SU-DHL-6 (cell line): ENCODE results near the gene TDRD9.

ENCODE experiments used
- H2AFZ ChIP-seq: fragments of 200-600 bp; sonication (generic); 2 replicates; pipeline ENCODE4 v1.6.1; 2014; ENCODE audit warnings: low read depth, mild to moderate bottlenecking, moderate library complexity, mixed read lengths, antibody characterized with exemption, low read length; ENCODE audit not compliant: severe bottlenecking
- H3F3A ChIP-seq: fragments of 200-600 bp; shearing (Covaris generic); 2 replicates; pipeline ENCODE4 v1.6.0; 2016; ENCODE audit warnings: antibody characterized with exemption, mild to moderate bottlenecking; ENCODE audit not compliant: insufficient read depth
- H3K27ac ChIP-seq: fragments of 200-600 bp; sonication (generic); 2 replicates; pipeline ENCODE4 v1.5.1; 2016; ENCODE audit warnings: low read depth, mild to moderate bottlenecking, low read length, moderate library complexity, mixed read lengths
- H3K27me3 ChIP-seq: fragments of 200-600 bp; sonication (generic), shearing (Covaris generic); 2 replicates; pipeline ENCODE4 v1.6.0; 2014; ENCODE audit warnings: mild to moderate bottlenecking, low read length
- H3K36me3 ChIP-seq: fragments of 200-600 bp; sonication (generic); 2 replicates; pipeline ENCODE4 v1.6.1; 2014; ENCODE audit warnings: mild to moderate bottlenecking, low read length, mixed read lengths
- H3K4me2 ChIP-seq: fragments of 300-600, 200-600 bp; shearing (Covaris generic), sonication (generic); 2 replicates; pipeline ENCODE4 v1.6.0; 2014; ENCODE audit warnings: low read length, low read depth, mild to moderate bottlenecking; ENCODE audit not compliant: poor library complexity, severe bottlenecking
- H3K4me3 ChIP-seq: fragments of 200-600 bp; sonication (generic); 2 replicates; pipeline ENCODE4 v1.5.1; 2014; ENCODE audit warnings: antibody characterized with exemption, low read length, mild to moderate bottlenecking, mixed read lengths; ENCODE audit not compliant: insufficient read depth, poor library complexity, severe bottlenecking
- H3K79me2 ChIP-seq: fragments of 200-600 bp; sonication (generic); 2 replicates; pipeline ENCODE4 v1.6.1; 2014; ENCODE audit warnings: mild to moderate bottlenecking, low read length, moderate library complexity; ENCODE audit not compliant: insufficient read depth
- H3K9ac ChIP-seq: fragments of 200-600 bp; sonication (generic); 2 replicates; pipeline ENCODE4 v1.7.0; 2014; ENCODE audit warnings: mild to moderate bottlenecking, low read length
- H3K9me2 ChIP-seq: fragments of 200-600 bp; sonication (generic); replicated peaks from 2 replicates; pipeline ENCODE4 v1.6.1; 2014; ENCODE audit warnings: low read length; ENCODE audit not compliant: insufficient read depth
- H3K9me3 ChIP-seq: fragments of 200-600 bp; sonication (generic); 2 replicates; pipeline ENCODE4 v1.6.1; 2014; ENCODE audit warnings: low read length, mixed read lengths; ENCODE audit not compliant: insufficient read depth
- H4K20me1 ChIP-seq: fragments of 200-600 bp; sonication (generic); 2 replicates; pipeline ENCODE4 v1.6.1; 2014; ENCODE audit warnings: low read depth, mild to moderate bottlenecking, antibody characterized with exemption, low read length, moderate library complexity, mixed read lengths
- EZH2phosphoT487 ChIP-seq: fragments of 200-600 bp; sonication (generic), shearing (Covaris generic); conservative IDR thresholded peaks from 2 replicates; pipeline ENCODE4 v1.6.1; 2018; ENCODE audit warnings: mild to moderate bottlenecking, antibody characterized with exemption, low read length, moderate library complexity, mixed read lengths
- TF ChIP-seq, protein P1 (sequence below): fragments of 200-600 bp; sonication (generic); IDR thresholded peaks from one replicate; pipeline ENCODE4 v1.5.1; 2017; ENCODE audit warnings: antibody characterized with exemption, mild to moderate bottlenecking, low read length, moderate library complexity; ENCODE audit not compliant: insufficient read depth, poor library complexity, severe bottlenecking

TDRD9 gene

DNA sequence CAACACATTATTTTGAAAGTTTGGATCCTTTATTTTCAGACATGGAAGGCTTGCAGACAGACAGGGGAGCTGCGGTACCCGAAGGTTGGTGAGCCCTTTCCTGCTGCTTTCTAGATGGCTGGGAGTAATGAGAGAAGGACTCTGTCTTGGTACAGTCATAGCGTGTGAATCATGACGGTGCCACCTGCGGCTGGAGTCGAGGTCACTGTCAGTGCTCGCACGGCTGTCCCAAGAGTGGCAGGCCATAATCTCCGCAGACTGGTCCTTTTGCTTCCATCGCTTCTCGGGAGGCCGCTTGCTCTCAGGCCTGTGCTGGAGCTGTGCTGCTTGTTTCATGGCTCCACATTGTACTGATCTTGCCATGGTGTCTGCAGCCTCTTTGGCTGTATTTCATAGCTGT lies 78.9 kb downstream of the TDRD9 start:
- H3K9ac ChIP-seq, result no peak overlapping the region
- no peak overlapping the region for H3K4me2 ChIP-seq
- H3K27ac ChIP-seq, result no peak overlapping the region
- H3K36me3 ChIP-seq, result no peaks in the 10 kb centered on the region
- H3K9me2 ChIP-seq, result no peaks in the 10 kb centered on the region
- H3K4me3 ChIP-seq, result no peak overlapping the region
- H4K20me1 ChIP-seq, result no peaks in the 10 kb centered on the region
- H3K9me3 ChIP-seq, result no peaks in the 10 kb centered on the region
- H3K79me2 ChIP-seq, result no peaks in the 10 kb centered on the region
- H3K27me3 ChIP-seq, result no peaks in the 10 kb centered on the region
- TF ChIP-seq EZH2phosphoT487, result no peak
- TF ChIP-seq, protein P1, sequence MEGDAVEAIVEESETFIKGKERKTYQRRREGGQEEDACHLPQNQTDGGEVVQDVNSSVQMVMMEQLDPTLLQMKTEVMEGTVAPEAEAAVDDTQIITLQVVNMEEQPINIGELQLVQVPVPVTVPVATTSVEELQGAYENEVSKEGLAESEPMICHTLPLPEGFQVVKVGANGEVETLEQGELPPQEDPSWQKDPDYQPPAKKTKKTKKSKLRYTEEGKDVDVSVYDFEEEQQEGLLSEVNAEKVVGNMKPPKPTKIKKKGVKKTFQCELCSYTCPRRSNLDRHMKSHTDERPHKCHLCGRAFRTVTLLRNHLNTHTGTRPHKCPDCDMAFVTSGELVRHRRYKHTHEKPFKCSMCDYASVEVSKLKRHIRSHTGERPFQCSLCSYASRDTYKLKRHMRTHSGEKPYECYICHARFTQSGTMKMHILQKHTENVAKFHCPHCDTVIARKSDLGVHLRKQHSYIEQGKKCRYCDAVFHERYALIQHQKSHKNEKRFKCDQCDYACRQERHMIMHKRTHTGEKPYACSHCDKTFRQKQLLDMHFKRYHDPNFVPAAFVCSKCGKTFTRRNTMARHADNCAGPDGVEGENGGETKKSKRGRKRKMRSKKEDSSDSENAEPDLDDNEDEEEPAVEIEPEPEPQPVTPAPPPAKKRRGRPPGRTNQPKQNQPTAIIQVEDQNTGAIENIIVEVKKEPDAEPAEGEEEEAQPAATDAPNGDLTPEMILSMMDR, result no peak
- H3F3A ChIP-seq, result no peaks in the 10 kb centered on the region
- H2AFZ ChIP-seq, result no peak overlapping the region

DNA sequence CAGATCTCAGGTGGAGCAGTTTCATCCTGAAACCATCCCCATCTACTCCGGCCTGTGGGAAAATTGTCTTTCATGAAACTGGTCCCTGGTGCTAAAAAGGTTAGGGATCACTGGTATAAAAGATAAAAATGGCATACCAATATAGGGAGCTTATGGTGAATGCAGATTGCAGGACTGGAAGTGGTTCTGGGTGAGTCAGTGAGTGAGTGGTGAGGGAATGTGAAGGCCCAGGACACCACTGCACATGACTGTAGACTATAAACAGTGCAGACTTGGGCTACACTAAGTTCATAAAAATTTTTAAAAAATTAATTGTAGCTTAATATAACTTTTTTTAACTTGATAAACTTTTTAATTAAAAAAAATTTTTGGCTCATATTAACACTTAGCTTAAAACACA lies 81.0 kb downstream of the TDRD9 start:
- H3K4me3 ChIP-seq, result no peak overlapping the region
- H3K27me3 ChIP-seq, result no peaks in the 10 kb centered on the region
- H3K4me2 ChIP-seq, result no peak overlapping the region
- no peak overlapping the region for H2AFZ ChIP-seq
- no peaks in the 10 kb centered on the region for H3K9me3 ChIP-seq
- H3F3A ChIP-seq, result no peaks in the 10 kb centered on the region
- H3K27ac ChIP-seq, result no peak overlapping the region
- H3K79me2 ChIP-seq, result no peaks in the 10 kb centered on the region
- no peaks in the 10 kb centered on the region for H3K9me2 ChIP-seq
- TF ChIP-seq, protein P1, result no peak
- TF ChIP-seq EZH2phosphoT487, result no peak
- no peak overlapping the region for H3K9ac ChIP-seq
- H3K36me3 ChIP-seq, result no peaks in the 10 kb centered on the region
- H4K20me1 ChIP-seq, result no peaks in the 10 kb centered on the region

DNA sequence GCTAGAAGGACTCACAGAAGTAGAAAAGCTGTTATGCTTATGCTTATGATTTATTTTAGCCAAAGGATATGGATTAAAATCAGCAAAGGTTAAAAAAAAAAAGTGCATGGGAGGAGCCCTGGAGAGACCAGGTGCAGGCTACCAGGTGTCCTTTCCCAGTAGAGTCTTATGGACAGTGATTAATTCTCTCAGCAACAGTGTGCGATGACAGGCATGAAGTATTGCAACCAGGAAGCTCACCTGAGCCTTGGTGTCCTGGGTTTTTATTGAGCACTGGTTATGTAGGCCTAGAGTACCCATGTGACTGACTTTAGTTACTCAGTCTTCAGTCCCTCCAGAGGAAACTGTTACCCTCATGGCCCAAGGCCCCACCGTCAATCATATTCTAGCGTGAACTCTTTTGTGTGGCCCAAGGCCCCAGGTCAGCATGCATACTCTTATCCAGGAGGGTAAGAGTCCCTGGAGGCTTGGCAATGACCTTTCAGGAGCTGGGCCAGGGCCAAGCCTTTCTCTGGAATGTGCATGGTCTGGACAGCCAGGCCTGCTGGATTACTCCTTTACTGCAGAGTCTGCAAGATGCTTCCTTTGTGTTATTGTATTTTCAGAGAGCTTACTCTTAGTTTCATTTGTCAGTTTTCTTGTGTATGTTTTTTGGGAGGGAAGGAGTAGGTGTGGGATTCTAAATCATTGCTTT lies 83.7 kb downstream of the TDRD9 start:
- H4K20me1 ChIP-seq, result no peaks in the 10 kb centered on the region
- H3K4me2 ChIP-seq, result no peak overlapping the region
- no peaks in the 10 kb centered on the region for H3K9me3 ChIP-seq
- H3K27ac ChIP-seq, result no peak overlapping the region
- no peaks in the 10 kb centered on the region for H3F3A ChIP-seq
- no peaks in the 10 kb centered on the region for H3K27me3 ChIP-seq
- no peak overlapping the region for H2AFZ ChIP-seq
- no peaks in the 10 kb centered on the region for H3K36me3 ChIP-seq
- H3K4me3 ChIP-seq, result no peak overlapping the region
- no peaks in the 10 kb centered on the region for H3K79me2 ChIP-seq
- no peaks in the 10 kb centered on the region for H3K9me2 ChIP-seq
- TF ChIP-seq, protein P1, result no peak
- no peak for TF ChIP-seq EZH2phosphoT487
- H3K9ac ChIP-seq, result no peak overlapping the region

DNA sequence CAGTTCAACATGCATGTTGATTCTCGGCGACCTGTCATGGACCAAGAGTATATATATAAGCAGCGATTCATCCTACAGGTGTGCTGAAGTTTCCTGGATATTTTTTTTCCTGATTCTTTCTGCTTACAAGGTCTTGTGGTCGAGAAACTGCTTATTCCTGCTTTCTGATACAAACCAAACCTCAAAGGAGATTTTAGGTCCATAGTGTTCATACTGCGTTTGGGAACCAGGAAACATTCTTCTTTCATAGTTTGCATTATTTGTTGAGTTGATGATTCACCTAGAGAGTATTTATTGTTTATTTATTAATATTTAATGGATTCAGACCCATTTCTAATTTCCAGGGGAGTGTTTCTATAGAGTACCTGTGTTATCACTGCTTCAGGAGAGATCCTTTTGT lies 86.5 kb downstream of the TDRD9 start:
- Histone ChIP-seq H3K27ac (no peak overlapping the region), H3K9ac (no peak overlapping the region), H3K27me3 (no peaks in the 10 kb centered on the region), H2AFZ (no peak overlapping the region), H3K36me3 (no peaks in the 10 kb centered on the region), H3F3A (no peaks in the 10 kb centered on the region), H3K4me3 (no peak overlapping the region), H3K9me3 (no peaks in the 10 kb centered on the region), H3K4me2 (no peak overlapping the region), H4K20me1 (no peaks in the 10 kb centered on the region), H3K79me2 (no peaks in the 10 kb centered on the region), H3K9me2 (no peaks in the 10 kb centered on the region)
- TF ChIP-seq, protein P1, result no peak
- TF ChIP-seq EZH2phosphoT487, result no peak
